Ovary (tissue), 9 donors: ENCODE measurements around the gene IZUMO3. TPM values are rescaled to one million over a fixed set of nuclear protein-coding genes. Genes with fewer than 3 reads are reported as not detected.
"Not testable (repeated sequence)": the region's sequence is repeated elsewhere in the genome, so short reads cannot be mapped to it uniquely, and the experiment has no call there.

Experiments
- DNase-seq, 5 donors: peaks; one replicate each; pipeline ENCODE4 v3.0.0-alpha.2; 2019 to 2020
- H3K27ac ChIP-seq, 2 donors: fragments of 200-600 bp; one replicate each; pipeline versions ENCODE4 v1.5.1 to v1.8.0; 2019 to 2022
- H3K27me3 ChIP-seq: fragments of 200-600 bp; one replicate; pipeline ENCODE4 v1.8.0; 2022
- H3K36me3 ChIP-seq: fragments of 200-600 bp; sonication (generic); one replicate; pipeline ENCODE4 v1.5.1; 2019
- H3K4me1 ChIP-seq: one replicate; pipeline ENCODE4 v1.8.1; 2013; ENCODE audit warnings: mild to moderate bottlenecking, moderate library complexity; ENCODE audit not compliant: insufficient read depth
- H3K4me3 ChIP-seq: fragments of 200-600 bp; sonication (generic); one replicate; pipeline ENCODE4 v1.5.1; 2017
- H3K9me3 ChIP-seq, 2 donors: fragments of 200-600 bp in 1 of 2; sonication (generic) in 1 of 2; one replicate each; pipeline versions ENCODE4 v1.5.1 to v1.8.1; 2013 to 2019; ENCODE audit warnings: mild to moderate bottlenecking in 1 of 2, moderate library complexity in 1 of 2
- CTCF ChIP-seq, 3 donors: fragments of 450-650 bp in 2 of 3; fragments of 200-600 bp in 1 of 3; IDR thresholded peaks; one replicate each; pipeline versions ENCODE4 v1.5.1 to v1.8.0; 2016 to 2022; ENCODE audit warnings: antibody characterized with exemption in 3 of 3, mild to moderate bottlenecking in 1 of 3
- EP300 ChIP-seq: sonication (generic); formaldehyde crosslinking; IDR thresholded peaks from one replicate; pipeline ENCODE4 v1.6.1; 2017; ENCODE audit warnings: antibody characterized with exemption
- POLR2A ChIP-seq: fragments of 450-650 bp; IDR thresholded peaks from one replicate; pipeline ENCODE4 v1.6.1; 2017; ENCODE audit warnings: antibody characterized with exemption, mild to moderate bottlenecking, moderate library complexity
- WGBS, 3 donors: extraction: QIAGEN DNeasy Blood & Tissue Kit in 1 of 3; methylation state at CpG; one replicate each; pipeline versions ENCODE4 v1.1.5 to v1.1.7; 2013 to 2017; 5-methylcytosine and 5-hydroxymethylcytosine counted together
- intact Hi-C, 4 donors: fragments of 100-400 bp; cut with DNase I; formaldehyde crosslinking; loops; one replicate each; pipeline versions ENCODE4 v1.11.0 to v1.15.1; 2022 to 2023
- polyA plus RNA-seq, 2 donors: library from polyadenylated mRNA; stranded (reverse); fragments of 200-250 nt in 1 of 2; fragments of 350-450 nt in 1 of 2; fragmentation: Illumina TruSeq in 1 of 2; extraction: RNeasy Lipid Tissue Mini Kit (QIAGEN cat#74804) in 1 of 2; gene quantifications; one replicate each; pipeline ENCODE4 v1.2.3, GENCODE V29; 2013 to 2014
- total RNA-seq, 7 donors: library from RNA; depleted of rRNA in 2 of 7; stranded (reverse); fragments of >200 nt in 2 of 7; fragmentation: NEBNext Ultra II Directional in 3 of 7; extraction: Animal tissue kit (Norgen Biotek cat#: 25700) in 3 of 7; gene quantifications; one replicate each; pipeline versions ENCODE4 v1.1.0 to v1.2.4, GENCODE V29; 2016 to 2023
- donor health status: DM: no; HTN: no; CAD: no; lungs with moderate emphysema.
- donor health status: DM: no; HTN: no; CAD: no.
- donor health status: Bipolar disorder and iron deficiency.
- donor health status: DM: yes; HTN: yes; CAD: no.
- donor health status: DM: no; HTN: no; CAD: no.
- donor health status: DM: yes; HTN: yes; CAD: no.

IZUMO3 gene
- total and polyA plus RNA-seq, 9 donors: not detected

GRCh38 chr9:24582146-24583126 is 36.7 kb upstream of the IZUMO3 start:
- Histone ChIP-seq H3K4me3 (no peak overlapping the region), H3K4me1 (no peaks in the 10 kb centered on the region), H3K27me3 (no peaks in the 10 kb centered on the region), H3K27ac (no peak overlapping the region), H3K9me3 (no peaks in the 10 kb centered on the region), H3K36me3 (no peaks in the 10 kb centered on the region)
- TF ChIP-seq POLR2A: no peak
- TF ChIP-seq CTCF (IDR thresholded peaks at IDR 0.05): no peak
- TF ChIP-seq EP300: no peak
- intact Hi-C loops: no loop called here
- DNase-seq: no peak
- 16 to 40% (median 25%) methylated on average over 6 of the region's 6 CpGs for WGBS, 3 donors

- H3K27ac ChIP-seq, H3K9me3 ChIP-seq, DNase-seq, H3K4me3 ChIP-seq, H3K36me3 ChIP-seq, intact Hi-C loops, H3K27me3 ChIP-seq, H3K4me1 ChIP-seq: not testable (repeated sequence)
- 72 to 80% (median 75%) methylated on average over 21 of the region's 21 CpGs for WGBS, 3 donors
Measured at GRCh38 chr9:24580005-24580404, 34.3 kb upstream of the IZUMO3 start.

- no peak for DNase-seq
- intact Hi-C loops: no loop called here
- H3K27ac ChIP-seq: no peak overlapping the region
Measured at GRCh38 chr9:24572406-24572805, 26.7 kb upstream of the IZUMO3 start.

GRCh38 chr9:24561957-24562356 is 16.3 kb upstream of the IZUMO3 start:
- Histone ChIP-seq H3K27ac (no peak overlapping the region), H3K36me3 (no peaks in the 10 kb centered on the region), H3K9me3 (no peaks in the 10 kb centered on the region), H3K27me3 (no peaks in the 10 kb centered on the region), H3K4me1 (no peaks in the 10 kb centered on the region), H3K4me3 (no peak overlapping the region)
- no peak for DNase-seq
- 81 to 90% (median 85%) methylated on average over 3 of the region's 3 CpGs for WGBS, 3 donors
- intact Hi-C loops: no loop called here
- TF ChIP-seq POLR2A: no peak
- no peak for TF ChIP-seq EP300
- TF ChIP-seq CTCF (IDR thresholded peaks at IDR 0.05): no peak

More at GRCh38 chr9:24572406-24572805, 26.7 kb upstream of the IZUMO3 start:
- WGBS, 3 donors: 61 to 76% (median 76%) methylated on average over 2 of the region's 2 CpGs
- H3K36me3 ChIP-seq: no peaks in the 10 kb centered on the region
- no peaks in the 10 kb centered on the region for H3K27me3 ChIP-seq
- no peaks in the 10 kb centered on the region for H3K9me3 ChIP-seq
- no peak overlapping the region for H3K4me3 ChIP-seq
- TF ChIP-seq CTCF (IDR thresholded peaks at IDR 0.05) (no peak), EP300 (no peak), POLR2A (no peak)
- no peaks in the 10 kb centered on the region for H3K4me1 ChIP-seq

GRCh38 chr9:24553183-24553552 is 7.5 kb upstream of the IZUMO3 start:
- DNase-seq: no peak
- intact Hi-C loops: no loop called here
- H3K9me3 ChIP-seq: no peaks in the 10 kb centered on the region
- no peak for TF ChIP-seq POLR2A
- no peak for TF ChIP-seq EP300
- TF ChIP-seq CTCF (IDR thresholded peaks at IDR 0.05): no peak
- no peaks in the 10 kb centered on the region for H3K36me3 ChIP-seq
- H3K27ac ChIP-seq: no peak overlapping the region
- no peaks in the 10 kb centered on the region for H3K4me1 ChIP-seq
- no peaks in the 10 kb centered on the region for H3K27me3 ChIP-seq
- no peak overlapping the region for H3K4me3 ChIP-seq
- 79 to 80% (median 80%) methylated on average over 2 of the region's 2 CpGs for WGBS, 3 donors
